ENCODE data around the gene SLC1A3.

- TF ChIP-seq RFX5 (IDR thresholded peaks at IDR 0.05; ENCODE audit: low read depth, low read length) (no peak), POLR2AphosphoS5 (IDR thresholded peaks at IDR 0.05; ENCODE audit: low read length) (no peak), SP1 (IDR thresholded peaks at IDR 0.05; ENCODE audit: low read depth, low read length) (no peak)
These were observed 107.1 kb downstream of the SLC1A3 start for GRCh38 chr5:36713541-36713940.
